MCF 10A (cell line): ENCODE data around the gene RAB3D. TPM values are rescaled to one million over a fixed set of nuclear protein-coding genes. Genes with fewer than 3 reads are reported as not detected.

Experiments
- BruUV-seq: library from RNA; stranded (reverse); fragments of 400-500 nt; replicated peaks from 2 replicates; lab custom pipeline; 2021; lab: Mats Ljungman, UMichigan
- CTCF ChIA-PET: fragments of 300-600 bp; sonication (Branson Sonifier 250); formaldehyde crosslinking; extraction: SDS; loops from one replicate; lab custom pipeline; 2021; ENCODE audit warnings: antibody characterized with exemption, inconsistent platforms; lab: Yijun Ruan, JAX
- POLR2A ChIA-PET: fragments of 300-600, 350-650 bp; sonication (Branson Sonifier 250); formaldehyde crosslinking; extraction: SDS; loops from one replicate; lab custom pipeline; 2020; ENCODE audit warnings: antibody characterized with exemption, inconsistent platforms; lab: Yijun Ruan, JAX
- DNase-seq: peaks from one replicate; pipeline ENCODE4 v3.0.0-alpha.2; 2018; ENCODE audit not compliant: unreplicated experiment
- H3K27ac Mint-ChIP-seq: one replicate; pipeline ENCODE4 v1.8.0; 2022; ENCODE audit warnings: mild to moderate bottlenecking, low read depth, mixed read lengths; ENCODE audit not compliant: unreplicated experiment
- H3K27me3 Mint-ChIP-seq: one replicate; pipeline ENCODE4 v1.8.0; 2022; ENCODE audit warnings: mixed read lengths; ENCODE audit not compliant: insufficient read depth, unreplicated experiment
- H3K36me3 Mint-ChIP-seq: one replicate; pipeline ENCODE4 v1.8.0; 2022; ENCODE audit warnings: mild to moderate bottlenecking, moderate library complexity, mixed read lengths; ENCODE audit not compliant: insufficient read depth, unreplicated experiment
- H3K4me1 Mint-ChIP-seq: one replicate; pipeline ENCODE4 v1.8.0; 2022; ENCODE audit warnings: mixed read lengths; ENCODE audit not compliant: insufficient read depth, unreplicated experiment
- H3K4me3 Mint-ChIP-seq: one replicate; pipeline ENCODE4 v1.8.0; 2022; ENCODE audit warnings: mild to moderate bottlenecking, moderate library complexity, mixed read lengths; ENCODE audit not compliant: unreplicated experiment
- H3K9me3 Mint-ChIP-seq: one replicate; pipeline ENCODE4 v1.8.0; 2022; ENCODE audit warnings: mixed read lengths; ENCODE audit not compliant: unreplicated experiment
- intact Hi-C: fragments of 100-400 bp; cut with micrococcal nuclease; formaldehyde crosslinking; loops from 2 replicates; pipeline ENCODE4 v1.14.1; 2022
- total RNA-seq: library from RNA; stranded (reverse); gene quantifications from 2 replicates; pipeline ENCODE4 v1.2.3, GENCODE V29; 2022
- TF ChIP-seq, protein P1 (sequence below): fragments of 200-600 bp; IDR thresholded peaks from one replicate; pipeline ENCODE4 v1.8.0; 2022; ENCODE audit warnings: antibody characterized with exemption, mild to moderate bottlenecking; ENCODE audit not compliant: unreplicated experiment

Gene RAB3D
- total RNA-seq, 1 experiment from 2014 or later = 46.5 TPM

DNA sequence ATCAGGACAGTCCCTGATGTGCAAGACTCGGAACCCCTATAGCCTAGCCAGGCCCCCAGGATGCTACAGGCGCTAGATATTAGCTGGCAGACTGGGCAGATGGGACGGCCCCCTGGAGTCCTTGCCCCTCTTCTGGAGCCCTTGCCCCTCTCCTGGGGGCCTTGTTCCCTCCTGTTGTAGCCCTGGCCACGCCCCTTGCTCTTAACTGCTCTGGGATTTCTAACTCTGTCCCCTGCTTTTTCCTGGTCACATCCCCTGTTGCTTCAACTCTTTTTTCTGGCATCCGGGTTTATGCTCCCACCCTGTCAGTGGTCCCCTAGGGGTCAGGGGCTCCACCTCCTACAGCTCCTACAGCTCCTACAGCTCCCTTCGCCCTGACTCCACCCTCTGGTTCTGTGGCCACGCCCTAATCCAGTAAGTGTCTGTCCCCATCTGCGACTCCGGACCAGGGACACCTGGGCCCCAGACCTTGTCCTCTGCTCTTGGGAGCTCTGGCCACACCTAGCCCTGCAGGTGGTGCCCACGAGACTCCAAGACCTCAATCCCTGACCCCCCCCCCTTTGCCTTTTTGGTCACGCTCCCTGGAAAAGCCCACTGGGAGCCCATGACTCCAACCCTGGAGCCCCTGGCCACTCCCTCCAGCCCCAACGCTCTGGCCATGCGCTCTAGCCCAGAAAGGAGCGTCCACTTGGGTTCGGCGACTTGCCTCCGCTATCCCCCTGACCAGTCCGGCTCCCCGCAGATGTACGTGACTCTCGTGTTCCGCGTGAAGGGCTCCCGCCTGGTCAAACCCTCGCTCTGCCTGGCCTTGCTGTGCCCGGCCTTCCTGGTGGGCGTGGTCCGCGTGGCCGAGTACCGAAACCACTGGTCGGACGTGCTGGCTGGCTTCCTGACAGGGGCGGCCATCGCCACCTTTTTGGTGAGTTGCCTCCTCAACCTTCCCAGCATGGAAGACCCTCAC, 22.6 kb upstream of the RAB3D start:
- BruUV-seq = no TSS peak
- Mint-ChIP-seq H3K4me3 (no peak overlapping the region), H3K27ac (no peak overlapping the region), H3K27me3 (no peaks in the 10 kb centered on the region), H3K4me1 (peaks cover 8% of the 10 kb centered on the region), H3K9me3 (no peaks in the 10 kb centered on the region), H3K36me3 (peaks cover 36% of the 10 kb centered on the region)
- TF ChIP-seq, protein P1, sequence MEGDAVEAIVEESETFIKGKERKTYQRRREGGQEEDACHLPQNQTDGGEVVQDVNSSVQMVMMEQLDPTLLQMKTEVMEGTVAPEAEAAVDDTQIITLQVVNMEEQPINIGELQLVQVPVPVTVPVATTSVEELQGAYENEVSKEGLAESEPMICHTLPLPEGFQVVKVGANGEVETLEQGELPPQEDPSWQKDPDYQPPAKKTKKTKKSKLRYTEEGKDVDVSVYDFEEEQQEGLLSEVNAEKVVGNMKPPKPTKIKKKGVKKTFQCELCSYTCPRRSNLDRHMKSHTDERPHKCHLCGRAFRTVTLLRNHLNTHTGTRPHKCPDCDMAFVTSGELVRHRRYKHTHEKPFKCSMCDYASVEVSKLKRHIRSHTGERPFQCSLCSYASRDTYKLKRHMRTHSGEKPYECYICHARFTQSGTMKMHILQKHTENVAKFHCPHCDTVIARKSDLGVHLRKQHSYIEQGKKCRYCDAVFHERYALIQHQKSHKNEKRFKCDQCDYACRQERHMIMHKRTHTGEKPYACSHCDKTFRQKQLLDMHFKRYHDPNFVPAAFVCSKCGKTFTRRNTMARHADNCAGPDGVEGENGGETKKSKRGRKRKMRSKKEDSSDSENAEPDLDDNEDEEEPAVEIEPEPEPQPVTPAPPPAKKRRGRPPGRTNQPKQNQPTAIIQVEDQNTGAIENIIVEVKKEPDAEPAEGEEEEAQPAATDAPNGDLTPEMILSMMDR = no peak
- DNase-seq = no peak
- intact Hi-C loops = no loop called here
- ChIA-PET CTCF (no interaction called here), POLR2A (no interaction called here)

DNA sequence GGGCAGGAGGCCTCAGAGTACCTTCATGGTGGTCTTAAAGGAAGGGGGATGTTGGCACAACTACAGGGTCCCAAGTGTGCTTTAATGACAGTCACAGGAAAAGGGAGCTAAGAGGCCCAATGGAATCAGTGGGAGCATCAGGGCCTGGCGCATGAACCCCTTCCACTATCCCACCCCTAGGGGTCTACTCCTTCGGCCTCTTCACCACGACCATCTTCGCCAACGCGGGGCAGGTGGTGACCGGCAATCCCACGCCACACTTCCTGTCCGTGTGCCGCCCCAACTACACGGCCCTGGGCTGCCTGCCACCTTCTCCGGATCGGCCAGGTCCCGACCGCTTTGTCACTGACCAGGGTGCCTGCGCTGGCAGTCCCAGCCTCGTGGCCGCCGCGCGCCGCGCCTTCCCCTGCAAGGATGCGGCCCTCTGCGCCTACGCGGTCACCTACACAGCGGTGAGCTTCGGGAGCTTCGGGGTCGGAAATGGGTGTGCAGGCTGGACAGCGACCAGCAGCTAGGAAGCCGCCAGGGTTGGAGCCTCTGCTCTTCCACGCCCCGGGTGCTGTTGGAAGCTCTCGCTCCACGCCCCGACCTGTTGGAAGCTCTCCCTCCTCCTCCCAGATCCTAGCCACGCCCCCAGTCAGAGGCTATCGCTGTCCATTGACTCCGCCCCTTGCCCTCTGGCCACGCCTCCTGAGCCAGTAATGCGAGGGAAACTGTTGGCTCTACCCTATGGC, 21.7 kb upstream of the RAB3D start:
- BruUV-seq = no TSS peak
- intact Hi-C loops = no loop called here
- H3K4me1 Mint-ChIP-seq = peaks cover 16% of the 10 kb centered on the region
- POLR2A ChIA-PET = interaction anchor here (0.8 kb wide), 1 partner anchor 14 kb away, joined by 6 read pairs; no protein-coding TSS in a partner anchor
- H3K27ac Mint-ChIP-seq = no peak overlapping the region
- DNase-seq = no peak
- H3K27me3 Mint-ChIP-seq = no peaks in the 10 kb centered on the region
- H3K4me3 Mint-ChIP-seq = no peak overlapping the region
- CTCF ChIA-PET = interaction anchor here (0.6 to 1.0 kb wide), 3 partner anchors 9 to 234 kb away, joined by 3 to 4 read pairs (median 3); partner anchors contain the start of gene PRKCSH
- TF ChIP-seq, protein P1 = no peak
- peaks cover 32% of the 10 kb centered on the region for H3K36me3 Mint-ChIP-seq
- no peaks in the 10 kb centered on the region for H3K9me3 Mint-ChIP-seq

DNA sequence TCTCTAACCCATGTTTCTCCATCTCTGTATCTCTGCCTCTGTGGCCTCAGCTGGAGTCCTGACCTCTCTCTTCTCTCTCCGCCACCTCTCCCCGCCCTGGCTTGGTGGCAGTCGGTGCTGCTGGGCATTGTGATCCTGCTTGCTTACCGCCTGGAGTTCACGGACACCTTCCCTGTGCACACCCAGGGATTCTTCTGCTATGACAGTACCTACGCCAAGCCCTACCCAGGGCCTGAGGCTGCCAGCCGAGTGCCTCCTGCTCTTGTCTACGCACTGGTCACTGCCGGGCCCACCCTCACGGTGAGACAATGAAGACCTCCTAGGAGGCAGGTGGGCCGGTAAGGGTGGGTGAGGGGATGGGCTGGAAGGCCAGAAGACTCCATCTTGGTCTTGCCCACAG, 20.0 kb upstream of the RAB3D start:
- H3K4me1 Mint-ChIP-seq = peaks cover 26% of the 10 kb centered on the region
- BruUV-seq = no TSS peak
- H3K36me3 Mint-ChIP-seq = peaks cover 35% of the 10 kb centered on the region
- CTCF ChIA-PET = interaction anchor here (1.0 kb wide), 1 partner anchor 21 kb away, joined by 3 read pairs; no protein-coding TSS in a partner anchor
- TF ChIP-seq, protein P1 = no peak
- POLR2A ChIA-PET = interaction anchor here (1.6 kb wide), 1 partner anchor 15 kb away, joined by 7 read pairs; the partner anchor contains the start of gene SWSAP1
- intact Hi-C loops = no loop called here
- H3K27ac Mint-ChIP-seq = no peak overlapping the region
- no peak for DNase-seq
- H3K4me3 Mint-ChIP-seq = no peak overlapping the region
- H3K9me3 Mint-ChIP-seq = no peaks in the 10 kb centered on the region
- no peaks in the 10 kb centered on the region for H3K27me3 Mint-ChIP-seq
